Dedifferentiated amniotic fluid mesenchymal stem cell (primary cell): Measurements from ENCODE around the gene C9orf153.
"Not testable (repeated sequence)": the region's sequence is repeated elsewhere in the genome, so short reads cannot be mapped to it uniquely, and the experiment has no call there.

Source experiments
- DNase-seq: peaks from one replicate; pipeline ENCODE4 v3.0.0-alpha.2; 2016; ENCODE audit errors: extremely low spot score

Gene C9orf153

GRCh38 chr9:86263876-86264275 lies 4.4 kb upstream of the C9orf153 start:
- no peak for DNase-seq

GRCh38 chr9:86262492-86262891 lies 3.0 kb upstream of the C9orf153 start:
- DNase-seq = no peak

DNA sequence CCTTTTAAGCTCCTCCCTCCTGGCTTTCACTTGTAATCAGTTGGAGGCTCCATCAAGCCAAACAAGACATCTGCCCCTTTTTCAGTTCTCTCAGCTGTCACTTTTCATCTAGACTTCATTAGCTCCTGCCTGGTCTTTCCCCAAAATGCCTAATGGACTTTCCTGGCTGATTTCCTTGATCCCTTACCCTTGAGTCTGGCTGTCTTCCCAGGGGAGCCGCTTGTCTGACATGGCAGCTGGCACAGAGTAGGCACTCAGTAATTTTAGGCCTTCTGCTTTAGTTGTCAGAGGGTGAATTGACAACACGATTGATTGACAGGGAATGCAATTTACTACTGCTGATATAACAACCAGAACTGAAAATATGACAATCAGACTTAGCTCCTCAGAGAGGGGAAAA lies 2.1 kb downstream of the C9orf153 start:
- DNase-seq = no peak

DNA sequence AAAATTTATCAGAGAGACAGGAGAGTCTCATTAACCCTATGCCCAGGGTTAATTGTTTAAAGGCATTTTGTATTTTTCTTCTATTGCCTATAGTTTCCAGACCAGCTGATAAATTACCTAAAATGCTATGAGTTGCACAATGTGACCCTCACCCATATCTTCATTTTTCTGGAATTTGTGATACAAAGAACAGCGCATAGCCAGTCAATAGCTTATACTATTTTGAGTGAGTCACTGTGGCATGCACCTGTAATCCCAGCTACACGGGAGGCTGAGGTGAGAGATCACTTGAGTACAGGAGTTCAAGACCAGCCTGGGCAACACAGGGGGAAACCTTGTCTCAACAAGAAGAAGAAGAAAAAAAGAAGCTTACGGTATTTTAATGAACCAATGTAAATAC lies 2.8 kb downstream of the C9orf153 start:
- DNase-seq = no peak

- no peak for DNase-seq
Measured at GRCh38 chr9:86253577-86253976, 5.9 kb downstream of the C9orf153 start.

DNA sequence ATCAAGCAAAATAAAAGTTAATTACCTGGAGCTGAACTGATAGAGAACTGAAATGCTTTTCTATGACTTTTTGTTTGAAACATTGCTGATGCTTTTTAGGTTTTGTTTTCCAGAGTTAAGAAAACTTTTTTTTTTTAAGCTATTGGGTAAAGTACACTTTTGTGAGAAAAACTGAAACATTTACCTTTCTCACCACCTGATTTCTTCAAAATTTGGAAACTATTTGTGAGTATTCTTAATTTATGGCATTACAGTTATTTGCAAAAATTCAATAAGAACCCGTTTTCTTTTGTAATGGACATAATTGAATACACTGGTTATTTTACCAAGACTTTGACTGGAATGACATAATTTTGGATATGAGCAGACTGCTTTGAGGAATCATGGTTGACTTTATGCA lies 6.6 kb downstream of the C9orf153 start:
- no peak for DNase-seq

GRCh38 chr9:86250123-86250522 lies 9.3 kb downstream of the C9orf153 start:
- no peak for DNase-seq

DNA sequence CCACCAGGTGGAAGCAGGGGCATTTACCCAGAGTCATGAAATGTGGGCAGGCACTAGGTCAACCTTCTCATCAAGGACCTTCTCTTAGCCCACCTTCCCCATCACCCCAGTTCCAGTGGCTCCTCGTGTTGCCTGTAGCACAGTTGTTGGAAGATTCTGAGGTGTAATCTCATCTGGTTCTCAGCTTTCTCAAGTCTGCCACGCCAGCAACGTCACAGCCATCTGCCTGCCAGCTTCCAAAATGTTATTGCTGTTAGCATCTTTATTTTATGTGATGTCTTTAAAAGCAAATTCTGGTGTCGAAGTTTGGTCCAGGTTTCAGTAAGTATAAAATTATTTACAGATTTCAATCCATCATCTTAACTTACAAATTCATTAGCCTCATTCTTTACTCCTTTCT lies 10.7 kb downstream of the C9orf153 start:
- DNase-seq = no peak

- DNase-seq = no peak
Measured at GRCh38 chr9:86246752-86247161, 12.7 kb downstream of the C9orf153 start.

- no peak for DNase-seq
Measured at GRCh38 chr9:86242071-86242470, 17.4 kb downstream of the C9orf153 start.

DNA sequence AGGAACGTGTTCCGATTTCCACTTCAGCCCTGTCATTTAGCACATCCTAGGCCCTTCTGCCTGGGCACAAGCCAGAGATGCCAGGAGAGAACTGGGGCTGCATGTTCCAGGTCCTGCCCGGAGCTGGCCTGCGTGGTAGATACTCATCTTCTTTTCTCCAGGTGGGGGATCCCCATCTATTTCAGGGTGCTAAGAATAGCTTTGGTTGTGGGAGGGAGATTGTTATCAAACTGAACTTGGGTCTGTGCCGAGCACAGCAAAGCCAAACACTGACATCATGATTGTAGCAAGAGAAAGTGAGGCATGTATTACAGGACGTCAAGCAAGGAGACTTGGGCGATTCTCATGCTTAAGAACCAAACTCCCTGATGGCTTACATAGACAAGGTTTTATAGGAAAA lies 18.2 kb downstream of the C9orf153 start:
- DNase-seq = no peak

DNA sequence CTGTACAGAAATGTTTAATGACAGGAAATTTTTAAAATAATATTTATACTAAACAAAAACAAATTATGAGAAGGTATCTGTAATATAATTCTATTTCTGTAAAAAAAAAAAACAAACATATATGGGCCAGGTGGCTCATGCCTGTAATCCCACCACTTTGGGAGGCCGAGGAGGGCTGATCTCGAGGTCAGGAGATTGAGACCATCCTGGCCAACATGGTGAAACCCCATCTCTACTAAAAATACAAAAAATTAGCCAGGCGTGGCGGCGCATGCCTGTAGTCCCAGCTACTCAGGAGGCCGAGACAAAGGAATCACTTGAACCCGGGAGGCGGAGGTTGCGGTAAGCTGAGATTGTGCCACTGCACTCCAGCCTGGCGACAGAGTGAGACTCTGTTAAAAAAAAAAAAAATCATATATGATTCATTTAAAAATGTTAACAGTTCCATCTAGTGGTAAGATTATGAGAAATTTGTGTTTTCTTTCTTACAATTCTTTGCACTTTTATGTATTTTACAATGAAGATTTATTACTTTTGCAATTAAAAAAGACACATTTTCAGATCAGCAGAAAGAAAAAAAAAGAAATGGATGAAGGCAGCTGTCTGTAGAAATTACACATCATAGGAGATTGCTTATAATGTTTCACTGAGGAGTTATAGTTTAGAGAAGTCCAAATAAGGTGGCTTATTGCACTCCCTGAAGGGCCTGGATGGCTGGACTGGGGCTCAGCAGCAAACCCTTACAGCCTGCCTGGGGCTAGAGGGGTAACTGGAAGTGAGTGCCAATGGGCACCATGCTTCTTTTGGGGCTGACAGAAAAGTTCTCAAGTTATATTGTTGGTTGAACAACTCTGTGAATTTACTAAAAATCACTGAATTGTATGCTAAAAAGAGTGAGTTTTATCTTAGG lies 20.3 kb downstream of the C9orf153 start:
- DNase-seq = no peak

- no peak for DNase-seq
Measured at GRCh38 chr9:86230858-86231257, 28.6 kb downstream of the C9orf153 start.

DNA sequence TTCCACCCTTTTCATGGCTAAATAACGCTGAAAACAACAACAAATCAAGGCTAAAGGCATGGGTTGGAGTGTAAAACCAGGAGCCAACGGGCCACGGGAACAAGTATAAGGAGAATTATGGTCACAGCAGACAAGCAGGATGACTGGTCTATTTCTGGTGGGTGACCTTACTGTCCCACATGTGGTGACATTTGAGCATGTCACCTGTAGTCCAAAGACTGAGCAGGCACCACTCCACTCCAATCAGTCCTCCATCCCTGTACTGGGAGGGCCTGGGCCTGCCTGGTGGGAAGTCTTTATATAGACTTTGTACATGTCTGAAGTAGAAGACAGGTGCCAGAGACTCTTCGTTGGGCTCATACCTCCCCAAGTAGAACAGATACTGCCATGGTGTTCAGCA lies 36.8 kb downstream of the C9orf153 start:
- DNase-seq = no peak

DNA sequence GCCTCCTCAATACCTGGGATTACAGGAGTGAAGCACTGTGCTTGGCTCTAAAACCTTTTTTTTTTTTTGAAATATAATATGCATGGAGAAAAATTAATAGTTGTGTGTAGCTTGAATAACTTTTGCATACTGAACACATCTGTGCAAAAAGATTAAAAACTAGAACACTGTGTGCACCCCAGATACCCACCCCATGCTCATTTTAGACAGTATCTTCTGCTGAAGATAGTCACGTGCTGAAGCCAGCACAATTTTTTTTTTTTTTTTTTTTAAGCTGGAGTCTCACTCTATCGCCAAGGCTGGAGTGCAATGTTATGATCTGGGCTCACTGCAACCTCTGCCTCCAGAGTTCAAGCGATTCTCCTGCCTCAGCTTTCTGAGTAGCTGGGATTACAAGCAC lies 39.9 kb downstream of the C9orf153 start:
- no peak for DNase-seq

GRCh38 chr9:86217076-86217755 lies 42.2 kb downstream of the C9orf153 start:
- DNase-seq = no peak

DNA sequence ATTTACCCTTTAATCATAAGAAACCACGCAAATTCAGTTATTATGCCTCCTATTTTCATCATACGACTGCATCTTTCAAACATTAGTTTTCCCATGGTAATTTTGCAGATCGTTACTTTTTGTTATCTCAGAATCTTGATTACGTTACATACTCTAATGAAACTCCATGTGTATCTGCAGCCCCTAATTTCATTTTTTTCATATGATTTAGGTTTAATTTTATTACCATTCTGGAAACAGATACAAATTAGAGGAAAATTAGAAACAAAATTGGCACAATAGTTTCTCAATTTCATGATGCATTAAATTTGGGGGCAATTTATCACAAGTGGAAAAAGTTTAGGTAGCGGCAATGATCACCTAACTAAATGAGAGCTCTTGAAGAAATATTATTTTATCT lies 52.3 kb downstream of the C9orf153 start:
- no peak for DNase-seq

GRCh38 chr9:86202338-86202882 lies 57.0 kb downstream of the C9orf153 start:
- DNase-seq = peak; percentile 26

GRCh38 chr9:86201474-86202337 lies 57.8 kb downstream of the C9orf153 start:
- DNase-seq = no peak

GRCh38 chr9:86200599-86201162 lies 58.8 kb downstream of the C9orf153 start:
- DNase-seq = no peak

- DNase-seq = no peak
Measured at GRCh38 chr9:86193088-86193487, 66.4 kb downstream of the C9orf153 start.

DNA sequence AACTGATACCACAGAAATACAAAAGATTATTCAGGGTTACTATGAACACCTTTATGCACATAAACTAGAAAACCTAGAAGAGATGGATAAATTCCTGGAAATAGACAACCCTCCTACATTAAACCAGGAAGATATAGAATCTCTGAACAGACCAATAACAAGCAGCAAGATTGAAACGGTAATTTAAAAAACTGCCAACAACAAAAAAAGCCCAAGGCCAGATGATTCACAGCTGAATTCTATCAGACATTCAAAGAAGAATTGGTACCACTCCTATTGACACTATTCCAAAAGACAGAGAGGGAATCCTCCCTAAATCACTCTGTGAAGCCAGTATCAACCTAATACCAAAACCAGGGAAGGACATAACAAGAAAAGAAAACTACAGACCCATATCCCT lies 68.8 kb downstream of the C9orf153 start:
- DNase-seq = not testable (repeated sequence)
